ENCODE measurements around the gene RFX1. TPM values are rescaled to one million over a fixed set of nuclear protein-coding genes. Genes with fewer than 3 reads are reported as not detected.

RFX1 gene
- total and polyA plus RNA-seq, 9 of the 15 experiments (the other 6 are each of a cell fraction or from before 2014, with no cell fraction given): 0.14 to 19.3 (median 1.2) TPM

GRCh38 chr19:14005349-14006084 lies 603 bp downstream of the RFX1 start (continued):
- TF ChIP-seq RBM17 (IDR thresholded peaks at IDR 0.05; ENCODE audit: borderline replicate concordance, low read depth, low read length) (no peak), SMC3 (conservative IDR thresholded peaks at IDR 0.05; ENCODE audit: insufficient read depth, low read depth, low read length) (no peak), ZNF384 (IDR thresholded peaks at IDR 0.05; ENCODE audit: low read depth, low read length) (no peak; the same call in 1 of the 2 replicates), PML (IDR thresholded peaks at IDR 0.05; ENCODE audit: low read length) (no peak), ZNF740 (CRISPR knock-in tag; IDR thresholded peaks at IDR 0.05) (no peak), ZNF740 (tag; IDR thresholded peaks at IDR 0.05) (peak in 1 of 2 experiments; percentile 26; a peak in 1 of 4 replicates), POLR2A (conservative IDR thresholded peaks at IDR 0.05) (0 out of 2 replicates have a peak, but pooled peaks have one; percentile 25), ZNF699 (CRISPR knock-in tag; IDR thresholded peaks at IDR 0.05; ENCODE audit: insufficient replicate concordance) (no peak), ZC3H11A (IDR thresholded peaks at IDR 0.05; ENCODE audit: low read depth, low read length) (no peak), TRIM28 (IDR thresholded peaks at IDR 0.05) (peak; percentile 65; the same call in 1 of the 2 replicates), ZNF592 (IDR thresholded peaks at IDR 0.05) (no peak), ZNF217 (CRISPR knock-in tag; IDR thresholded peaks at IDR 0.05) (no peak), KLF13 (tag; IDR thresholded peaks at IDR 0.05; ENCODE audit: borderline replicate concordance, low read depth) (peak; percentile 32; the same call in 1 of the 2 replicates), C11orf30 (IDR thresholded peaks at IDR 0.05; ENCODE audit: low read depth) (no peak), ZNF282 (CRISPR knock-in tag; IDR thresholded peaks at IDR 0.05) (no peak), ZEB2 (IDR thresholded peaks at IDR 0.05) (peak; percentile 41; the same call in 1 of the 2 replicates), MAX (CRISPR knock-in tag; IDR thresholded peaks at IDR 0.05) (no peak), IRF2 (CRISPR knock-in tag; IDR thresholded peaks at IDR 0.05) (no peak), ZNF644 (tag; IDR thresholded peaks at IDR 0.05; ENCODE audit: low read depth) (no peak), NEUROD1 (IDR thresholded peaks at IDR 0.05; ENCODE audit: borderline replicate concordance, low read depth, low read length, partially characterized antibody) (no peak), RBFOX2 (IDR thresholded peaks at IDR 0.05; ENCODE audit: low read depth, low read length) (peak; percentile 80), ZNF395 (CRISPR knock-in tag; IDR thresholded peaks at IDR 0.05) (peak; percentile 69; the same call in 1 of the 2 replicates)
